NCI-H526 treated with DMSO at 0.1 percent for 48 hours (cell line): ENCODE data around the gene MYO7B.
"Not testable (repeated sequence)": the region's sequence is repeated elsewhere in the genome, so short reads cannot be mapped to it uniquely, and the experiment has no call there.

Source experiments
- DNase-seq: peaks from one replicate; lab custom pipeline; 2025; lab: John Stamatoyannopoulos, UW

MYO7B gene

DNA sequence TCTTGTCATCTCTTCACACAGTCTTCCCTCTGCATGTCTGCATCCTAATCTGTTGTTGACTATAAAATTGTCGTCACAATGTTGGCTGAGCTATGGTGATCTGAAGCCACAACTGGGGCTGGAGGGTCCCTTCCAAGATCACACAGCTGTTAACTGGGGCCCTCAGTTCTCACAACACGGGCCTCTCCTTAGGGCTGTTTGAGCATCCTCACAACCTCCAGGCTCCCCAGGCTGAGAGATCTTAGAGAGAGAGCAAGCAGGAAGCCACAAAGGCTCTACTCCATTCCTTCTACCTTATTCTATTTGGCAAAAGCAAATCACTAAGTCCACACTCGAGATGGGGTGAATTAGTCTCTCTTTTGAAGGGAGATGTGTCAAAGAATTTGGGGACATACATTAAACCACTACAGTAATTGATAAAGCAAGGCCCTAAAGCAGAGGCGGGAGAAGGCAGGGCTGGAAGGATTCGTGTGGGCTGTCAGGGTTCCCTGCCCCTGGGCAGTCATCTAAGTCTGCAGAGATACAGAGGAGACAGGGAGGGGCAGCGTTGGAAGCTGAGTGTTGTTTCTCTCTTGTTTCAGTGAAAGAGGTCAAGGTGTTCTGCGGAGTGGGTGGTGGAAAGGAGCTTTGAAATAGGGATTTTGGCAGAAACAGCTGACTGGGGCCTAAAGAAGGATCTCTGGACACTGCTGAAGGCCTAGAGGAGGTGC, 15.9 kb downstream of the MYO7B start:
- DNase-seq, result no peak

DNA sequence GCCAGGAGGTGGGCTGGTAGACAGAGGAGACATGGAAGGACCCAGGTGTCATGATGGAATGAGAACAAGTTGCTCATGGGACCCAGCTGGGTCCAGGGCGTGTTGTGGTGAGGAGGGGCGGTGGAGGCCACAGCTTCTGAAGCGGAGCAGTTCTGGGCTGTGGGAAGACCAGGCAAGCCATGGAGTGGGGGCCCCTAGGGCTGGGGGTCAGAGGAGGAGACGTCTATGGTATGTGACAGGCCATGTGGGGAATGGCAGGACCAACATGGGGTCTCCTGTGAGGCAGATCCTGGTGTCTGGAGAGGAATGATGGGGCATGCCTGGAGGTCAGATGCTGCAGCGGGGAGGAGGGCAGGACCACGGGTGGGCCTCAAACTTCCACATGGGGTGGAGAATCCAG, 16.9 kb downstream of the MYO7B start:
- no peak for DNase-seq

DNA sequence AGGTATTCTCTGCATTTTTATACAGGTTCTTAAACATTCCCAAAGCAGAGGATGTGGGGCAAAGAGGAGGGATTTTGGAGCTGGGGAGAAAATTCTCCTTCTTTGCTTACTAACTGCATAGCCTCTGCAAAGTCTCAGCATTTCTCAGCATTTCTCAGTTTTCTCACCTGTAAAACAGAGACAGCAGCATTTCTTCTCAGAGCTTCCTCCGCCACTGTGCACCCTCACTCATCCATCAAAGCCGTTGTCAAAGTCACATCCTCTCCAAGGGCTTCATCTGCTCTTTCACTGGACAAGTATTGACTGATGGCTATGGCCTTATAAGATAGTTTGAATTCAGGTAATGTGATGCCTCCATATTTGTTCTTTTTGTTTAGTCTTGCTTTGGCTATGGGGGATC, 17.4 kb downstream of the MYO7B start:
- no peak for DNase-seq

DNA sequence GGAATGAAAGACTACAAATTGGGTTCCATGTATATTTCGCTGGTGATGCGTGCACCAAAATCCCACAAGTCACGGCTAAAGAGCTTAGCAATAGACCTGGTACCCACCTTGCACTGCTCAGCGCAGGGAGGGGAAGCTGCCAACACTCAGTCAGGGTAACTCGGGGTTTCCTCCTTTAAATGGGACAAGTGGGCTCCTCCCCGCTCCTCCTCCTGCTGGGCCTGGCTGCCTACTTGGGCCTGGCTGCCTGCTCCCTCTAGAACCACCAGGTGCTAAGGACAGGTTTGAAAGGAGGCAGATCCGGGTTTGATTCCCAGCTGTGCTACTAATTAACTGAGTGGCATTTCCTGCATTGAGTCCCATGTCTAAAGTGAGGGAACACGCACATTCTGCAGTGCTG, 23.4 kb downstream of the MYO7B start:
- no peak for DNase-seq

DNA sequence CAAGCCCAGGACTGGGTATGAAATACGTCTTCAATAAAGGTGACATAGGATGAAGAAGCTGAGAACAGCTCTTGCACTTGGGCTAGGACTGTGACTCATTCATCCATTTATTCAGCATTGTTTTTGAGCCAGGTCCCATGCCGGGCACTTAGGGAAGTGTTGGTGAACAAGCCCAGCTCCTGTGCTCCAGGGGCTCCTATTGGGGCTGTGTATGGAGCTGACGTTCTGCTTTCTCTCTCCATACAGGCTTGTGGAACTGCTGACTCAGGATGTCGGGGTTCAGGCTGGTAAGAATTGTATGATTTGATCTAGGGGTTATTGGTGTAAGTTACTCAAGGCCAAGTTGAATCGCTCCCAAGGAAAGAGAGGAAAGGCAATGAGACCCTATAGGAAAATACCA, 24.0 kb downstream of the MYO7B start:
- DNase-seq, result no peak

DNA sequence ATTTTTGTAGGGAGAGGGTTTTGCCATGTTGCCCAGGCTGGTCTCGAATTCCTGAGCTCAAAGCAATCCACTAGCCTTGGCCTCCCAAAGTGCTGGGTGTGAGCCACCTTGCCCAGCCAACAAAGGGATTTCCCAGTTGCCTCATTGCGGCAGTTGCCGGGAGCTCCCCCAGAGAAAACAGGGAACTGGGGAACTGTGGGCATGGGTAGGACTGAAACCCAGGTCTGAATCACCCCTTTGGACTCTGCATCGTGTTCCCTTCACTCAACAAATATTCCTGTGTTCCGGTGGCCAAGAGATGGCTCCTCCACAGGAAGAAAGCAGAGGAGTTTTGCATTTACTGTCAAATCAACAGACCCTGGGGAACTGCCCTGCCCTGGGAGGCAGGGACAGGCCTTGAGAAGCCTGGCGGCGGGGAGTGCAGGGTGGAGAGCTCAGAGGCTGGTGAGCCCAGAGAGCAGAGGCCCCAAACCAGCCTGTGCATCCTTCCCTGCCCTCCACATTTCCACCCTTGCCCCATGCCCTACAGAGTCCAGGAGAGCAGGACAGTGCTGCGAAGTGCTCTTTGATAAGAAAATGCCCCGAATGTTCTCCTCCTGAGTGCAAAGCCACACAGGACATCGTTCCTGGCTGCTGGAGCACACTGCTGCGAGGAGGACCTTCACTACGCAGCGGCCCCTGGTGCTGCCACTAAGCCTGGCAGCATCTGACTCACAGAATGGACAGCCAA, 24.9 kb downstream of the MYO7B start:
- no peak for DNase-seq

DNA sequence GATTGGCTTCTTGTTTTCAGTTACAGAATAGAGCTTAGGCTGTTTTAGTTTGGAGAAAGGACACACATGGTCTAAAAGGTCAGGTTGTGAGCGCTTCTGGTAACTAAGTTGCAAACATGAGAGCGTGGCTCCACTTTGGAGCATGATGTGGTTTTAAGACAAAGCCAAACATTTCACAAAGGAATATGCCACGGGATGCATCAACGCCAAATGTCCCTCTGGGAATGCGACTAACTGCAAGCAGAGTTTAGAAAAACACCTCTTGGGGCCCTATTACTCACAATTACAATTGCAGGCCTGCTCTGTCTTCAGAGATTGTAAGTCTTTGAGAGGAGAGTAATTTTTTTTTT, 25.4 kb downstream of the MYO7B start:
- DNase-seq, result no peak

DNA sequence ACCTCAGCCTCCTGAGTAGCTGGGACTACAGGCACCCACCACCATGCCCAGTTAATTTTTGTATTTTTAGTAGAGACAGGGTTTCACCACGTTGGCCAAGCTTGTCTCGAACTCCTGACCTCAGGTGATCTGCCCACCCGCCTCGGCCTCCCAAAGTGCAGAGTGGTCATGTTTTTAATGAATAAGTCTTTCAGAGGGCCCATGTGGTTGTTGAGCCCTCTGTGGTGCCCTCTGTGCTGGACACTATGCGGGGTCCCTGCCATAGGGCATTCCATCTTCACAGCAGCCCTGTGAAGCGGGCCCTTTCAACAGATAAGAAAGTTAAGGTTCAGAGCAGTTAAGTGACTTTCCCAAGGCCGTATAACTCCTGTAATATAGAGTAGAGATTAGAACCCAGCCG, 25.9 kb downstream of the MYO7B start:
- no peak for DNase-seq

DNA sequence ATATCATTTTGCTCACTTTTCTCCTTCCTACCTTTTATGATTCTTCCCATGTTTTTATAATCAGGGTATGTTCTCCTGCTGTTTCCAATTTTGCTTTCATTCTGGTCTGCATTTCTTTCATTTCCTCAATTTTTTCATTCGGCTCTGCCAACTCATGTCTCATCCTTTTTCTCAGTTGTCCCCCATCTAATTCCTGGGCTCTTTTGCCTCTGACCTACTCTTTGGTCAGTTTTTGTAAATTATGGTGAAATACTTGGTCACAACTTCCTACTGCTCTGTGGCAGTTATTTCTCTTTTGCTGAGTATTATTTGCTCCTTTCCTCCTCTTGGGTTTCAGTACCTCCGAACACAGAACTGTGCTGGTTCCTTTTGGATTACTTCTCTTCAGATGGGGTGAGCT, 27.5 kb downstream of the MYO7B start:
- no peak for DNase-seq

DNA sequence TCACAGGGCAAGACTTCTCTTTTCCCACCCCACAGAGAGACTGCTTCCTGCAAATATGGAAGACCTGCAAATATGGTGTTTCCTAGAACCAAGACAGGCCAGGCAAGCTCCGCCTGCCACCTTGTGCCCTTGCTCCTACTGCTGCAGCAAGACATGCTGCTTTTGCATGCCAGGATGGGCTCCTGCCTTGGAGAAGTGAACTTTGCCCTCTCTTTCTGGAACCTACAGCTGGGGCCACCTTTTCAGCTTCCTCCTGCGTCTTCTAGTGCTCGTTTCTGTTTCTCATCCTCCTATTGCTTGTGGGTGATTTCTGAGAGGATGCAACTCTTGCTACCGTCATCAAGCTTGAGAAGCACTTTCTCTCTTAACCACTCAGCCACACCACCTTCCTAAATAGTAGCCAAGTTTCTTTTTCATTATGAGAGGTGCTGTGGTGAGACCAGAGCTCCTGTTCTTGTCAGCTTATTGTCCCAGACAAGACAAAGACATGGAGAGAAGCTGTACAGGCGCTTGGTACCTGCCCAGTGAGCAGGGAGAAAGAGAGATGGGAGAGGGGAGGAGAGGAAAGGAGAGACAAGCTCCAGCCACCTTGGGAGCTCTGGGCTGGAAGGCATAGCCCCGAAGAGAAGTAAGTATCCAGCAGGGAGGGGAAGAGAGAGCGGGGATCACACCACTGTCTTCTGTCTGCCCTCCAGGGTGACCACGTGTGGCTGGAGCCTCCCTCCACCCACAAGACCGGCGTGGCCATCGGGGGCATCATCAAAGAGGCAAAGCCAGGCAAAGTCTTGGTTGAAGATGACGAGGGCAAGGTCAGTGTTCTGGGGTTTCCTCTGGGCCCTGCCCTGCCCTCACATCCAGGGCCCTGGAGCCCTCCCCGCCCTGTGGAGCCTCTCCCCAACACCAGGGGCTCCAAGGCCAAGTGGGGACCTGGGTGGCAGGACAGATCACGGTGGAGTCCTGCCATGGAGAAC, 28.3 kb downstream of the MYO7B start:
- no peak for DNase-seq

DNA sequence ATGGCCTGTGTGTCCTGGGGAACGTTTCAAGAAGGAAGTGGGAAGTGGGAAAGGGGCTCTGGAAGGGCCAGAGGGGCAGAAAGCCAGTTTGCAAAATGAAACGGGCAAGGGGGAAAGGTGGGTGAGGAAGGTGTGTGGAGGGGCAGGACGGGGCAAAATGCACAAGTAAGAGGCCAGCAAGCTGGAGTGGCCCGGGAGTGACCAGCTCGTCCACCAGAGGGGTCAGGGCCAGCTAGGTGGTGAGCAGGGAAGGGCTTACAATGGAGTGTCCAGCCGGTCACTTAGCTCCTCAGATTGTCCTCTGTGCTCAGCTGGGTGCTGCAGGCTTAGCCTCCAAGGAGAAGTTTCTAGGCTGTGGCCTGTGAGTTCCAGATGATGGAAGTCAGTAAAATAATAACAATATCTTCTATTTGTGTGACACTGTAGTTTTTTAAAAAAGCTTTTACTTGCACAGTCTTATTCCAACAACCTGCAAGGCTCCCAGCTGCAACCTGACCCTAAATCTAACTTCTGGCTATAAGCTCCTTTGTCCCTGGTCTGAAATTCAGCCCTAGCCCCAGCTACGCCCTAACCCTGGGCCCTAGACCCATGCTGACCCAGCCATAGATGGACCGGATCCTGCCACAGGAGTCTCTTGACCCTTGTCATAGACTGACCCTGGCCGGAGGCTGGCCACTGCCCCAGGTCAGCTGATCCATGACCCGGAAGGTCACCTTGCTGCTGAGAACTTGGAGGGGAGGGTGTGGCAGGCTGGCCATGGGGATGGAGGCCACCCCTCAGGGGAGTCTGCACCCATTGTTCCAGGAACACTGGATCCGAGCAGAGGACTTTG, 29.2 kb downstream of the MYO7B start:
- DNase-seq, result no peak

DNA sequence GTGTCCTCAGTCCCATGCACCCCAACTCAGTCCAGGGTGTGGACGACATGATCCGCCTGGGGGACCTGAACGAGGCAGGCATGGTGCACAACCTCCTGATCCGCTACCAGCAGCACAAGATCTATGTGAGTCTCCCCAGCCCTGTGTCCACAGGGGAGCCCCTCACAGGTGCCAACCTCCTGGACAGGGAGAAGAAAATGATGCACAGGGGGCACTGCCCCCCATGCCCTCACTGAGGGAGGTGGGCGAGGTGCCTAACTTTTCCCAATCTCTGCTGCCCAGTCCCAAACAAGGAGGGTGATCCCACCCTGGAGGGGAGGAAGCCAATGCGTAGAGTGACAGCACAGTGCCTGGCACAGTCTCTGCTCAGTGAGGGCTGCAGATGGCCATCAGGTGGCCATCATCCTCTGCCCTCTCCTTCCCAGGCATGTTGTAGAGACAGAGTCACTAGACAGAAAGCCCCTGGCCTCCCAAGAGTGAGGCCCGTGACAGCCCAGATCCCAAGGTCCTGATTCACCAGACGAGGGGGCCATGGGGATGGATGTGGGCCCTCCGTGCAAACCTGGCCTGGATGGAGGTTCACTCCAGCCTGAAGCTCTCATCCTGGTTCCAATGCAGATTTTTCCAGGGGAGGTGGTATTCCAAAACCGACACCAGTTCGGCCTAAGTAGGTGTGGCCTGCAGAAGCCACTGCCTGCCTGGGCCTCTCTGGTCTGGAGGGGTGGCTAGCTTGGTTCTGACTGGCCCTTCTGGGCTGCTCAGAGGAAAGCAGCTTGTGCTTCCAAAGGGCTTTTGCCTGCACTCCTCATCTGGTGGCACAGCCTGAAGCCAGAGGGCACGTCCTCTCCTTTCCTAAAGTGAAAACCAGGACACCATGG, 30.0 kb downstream of the MYO7B start:
- no peak for DNase-seq

DNA sequence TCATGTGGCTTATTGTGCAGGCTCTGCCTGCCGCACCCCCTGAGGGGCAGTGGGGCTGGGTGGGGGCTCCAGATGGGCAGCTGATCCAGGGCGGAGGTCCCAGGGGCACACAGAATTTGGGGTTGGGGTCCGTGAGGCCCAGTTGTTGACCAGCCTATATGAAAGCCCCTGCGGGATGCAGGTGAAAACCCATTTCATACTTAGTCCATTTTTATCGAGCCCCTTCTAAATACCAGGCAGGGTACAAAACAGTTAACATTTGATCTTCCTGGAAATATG, 30.6 kb downstream of the MYO7B start:
- no peak for DNase-seq

DNA sequence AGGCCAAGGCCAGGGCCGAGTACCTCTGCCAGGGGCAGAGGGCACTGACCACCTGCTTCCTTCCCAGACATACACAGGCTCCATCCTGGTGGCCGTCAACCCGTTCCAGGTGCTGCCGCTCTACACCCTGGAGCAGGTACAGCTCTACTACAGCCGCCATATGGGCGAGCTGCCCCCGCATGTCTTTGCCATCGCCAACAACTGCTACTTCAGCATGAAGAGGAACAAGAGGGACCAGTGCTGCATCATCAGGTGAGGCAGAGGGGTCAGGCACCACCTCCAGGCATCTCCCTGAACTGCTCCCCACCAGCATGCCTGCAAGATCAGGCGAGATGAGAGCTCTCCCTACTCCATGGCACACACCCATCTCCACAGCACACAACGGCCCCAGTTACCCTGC, 31.1 kb downstream of the MYO7B start:
- no peak for DNase-seq

DNA sequence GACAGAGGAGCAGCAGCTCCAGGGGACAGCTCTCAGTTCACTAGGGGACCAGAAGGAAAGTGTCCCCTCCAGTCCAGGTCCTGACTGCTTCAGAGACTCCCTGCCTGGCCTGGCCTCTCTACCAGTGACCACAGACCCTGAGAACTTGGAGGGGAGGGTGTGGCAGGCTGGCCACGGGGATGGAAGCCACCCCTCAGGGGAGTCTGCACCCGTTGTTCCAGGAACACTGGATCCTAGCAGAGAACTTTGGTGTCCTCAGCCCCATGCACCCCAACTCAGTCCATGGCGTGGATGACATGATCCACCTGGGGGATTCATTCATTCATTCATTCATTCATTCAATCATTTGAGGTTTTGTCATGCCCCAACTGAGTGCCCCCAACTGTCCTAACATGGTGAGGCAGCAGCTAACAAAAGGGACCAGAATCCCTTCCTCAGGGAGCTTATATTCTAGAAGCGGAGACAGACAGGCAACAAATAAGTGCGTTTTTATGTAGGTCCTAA, 31.9 kb downstream of the MYO7B start:
- DNase-seq, result no peak

DNA sequence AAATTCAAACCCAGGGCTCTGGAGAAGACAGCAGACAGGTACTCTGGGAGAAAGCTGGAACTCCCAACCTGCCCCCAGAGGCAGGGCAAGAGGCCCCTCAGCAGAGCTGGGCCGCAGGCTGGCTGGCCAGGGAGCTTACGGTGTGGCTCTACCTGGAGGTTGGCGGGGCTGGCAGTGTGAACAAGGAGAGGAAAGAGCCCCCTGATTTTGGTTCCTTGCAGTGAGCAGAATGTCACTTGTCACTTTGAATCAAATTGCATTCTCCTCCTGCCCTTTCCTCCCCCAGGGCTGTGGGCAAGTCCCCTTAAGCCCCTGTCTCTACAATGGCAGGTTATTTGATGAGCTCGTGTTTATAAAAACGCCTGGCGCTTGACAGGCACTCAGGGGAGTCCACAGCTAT, 32.6 kb downstream of the MYO7B start:
- no peak for DNase-seq

DNA sequence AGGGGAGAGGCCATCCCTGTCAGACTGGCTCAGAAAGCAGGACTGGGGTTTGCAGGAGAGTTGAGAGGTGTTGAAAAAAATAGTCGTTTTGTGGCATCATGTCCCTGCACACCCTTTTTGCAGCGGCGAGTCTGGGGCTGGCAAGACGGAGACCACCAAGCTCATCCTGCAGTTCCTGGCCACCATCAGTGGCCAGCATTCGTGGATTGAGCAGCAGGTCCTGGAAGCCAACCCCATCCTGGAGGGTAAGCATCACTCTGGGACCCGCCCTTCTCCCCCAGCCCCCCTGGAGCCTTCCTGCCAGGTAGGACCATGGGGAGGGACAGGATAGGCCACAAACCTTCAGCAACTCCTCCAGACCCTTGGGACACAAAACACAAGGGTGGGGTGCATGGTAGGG, 34.2 kb downstream of the MYO7B start:
- no peak for DNase-seq

DNA sequence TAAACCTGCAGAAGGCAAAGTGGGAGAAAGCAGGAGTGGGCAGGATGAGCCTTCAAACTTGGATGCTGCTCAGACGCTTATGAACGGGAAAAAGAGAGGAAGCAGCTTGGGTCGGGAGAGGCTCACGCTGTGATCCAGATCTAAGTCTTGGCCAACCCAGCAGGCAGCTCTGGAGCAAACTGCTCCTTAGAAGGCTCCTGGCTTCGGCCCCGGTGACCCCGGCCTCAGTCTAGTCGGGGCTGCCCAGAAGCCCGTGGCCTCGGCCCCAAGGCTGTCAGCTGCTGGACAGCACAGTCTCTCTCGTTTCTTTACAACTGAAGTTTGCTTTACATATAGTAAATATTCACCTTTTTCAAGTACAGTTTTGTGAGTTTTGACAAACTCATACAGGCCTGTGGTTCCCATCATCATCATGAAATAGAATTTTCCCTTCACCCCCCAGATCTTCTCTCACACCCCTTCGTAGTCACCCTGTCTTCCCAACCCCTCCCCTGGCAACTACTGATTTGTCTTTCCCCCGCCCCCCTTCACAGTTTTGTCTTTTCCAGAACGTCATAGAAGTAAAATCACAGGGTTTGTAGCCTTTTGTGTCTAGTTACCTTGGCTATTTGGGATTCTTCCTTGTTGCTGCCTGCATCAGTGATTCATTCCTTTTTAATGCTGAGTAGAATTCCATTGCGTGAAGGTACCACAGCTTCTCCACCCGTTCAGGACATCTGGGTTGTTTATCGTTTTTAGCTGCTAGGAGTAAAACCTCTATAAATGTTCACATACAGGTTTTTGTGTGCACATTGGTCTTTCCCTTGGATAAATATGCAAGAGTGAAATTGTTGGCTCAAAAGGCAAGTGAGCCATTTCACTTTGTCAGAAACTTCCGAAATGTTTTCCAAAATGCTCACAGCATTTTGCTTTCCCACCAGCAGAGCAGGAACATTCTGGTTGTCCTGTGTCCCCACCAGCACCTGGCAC, 35.1 kb downstream of the MYO7B start:
- no peak for DNase-seq

DNA sequence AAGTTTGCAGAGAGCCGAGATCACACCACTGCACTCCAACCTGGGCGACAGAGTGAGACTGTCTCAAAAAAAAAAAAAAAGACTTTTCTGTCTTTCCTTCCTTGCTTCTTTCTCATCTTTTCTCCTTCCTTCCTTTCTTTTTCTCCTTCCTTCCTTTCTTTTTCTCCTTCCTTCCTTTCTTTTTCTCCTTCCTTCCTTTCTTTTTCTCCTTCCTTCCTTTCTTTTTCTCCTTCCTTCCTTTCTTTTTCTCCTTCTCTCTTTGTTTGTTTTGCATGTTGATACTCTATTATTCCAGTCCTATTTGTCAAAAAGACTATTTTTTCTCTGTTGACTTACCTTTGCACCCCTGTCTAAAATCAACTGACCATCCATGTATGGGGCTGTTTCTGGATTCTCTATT, 36.9 kb downstream of the MYO7B start:
- DNase-seq, result not testable (repeated sequence)

DNA sequence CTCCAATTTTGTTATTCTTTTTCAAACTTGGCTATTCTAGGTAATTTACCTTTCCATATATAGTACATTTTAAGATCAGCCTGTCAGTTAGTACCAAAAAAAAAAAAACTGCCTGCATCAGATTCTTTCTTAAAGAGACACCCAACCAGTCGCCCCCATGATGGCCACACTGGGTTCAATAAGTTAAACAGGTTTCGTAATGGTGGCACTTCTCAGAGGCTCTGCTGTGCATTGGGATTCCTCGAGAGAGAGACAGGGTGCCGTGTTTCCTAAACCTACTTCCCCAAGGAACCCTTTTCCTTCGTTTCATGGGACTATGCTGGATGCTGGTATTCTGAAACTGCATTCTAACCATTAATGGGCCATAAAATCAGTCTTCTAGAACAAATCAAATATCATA, 37.4 kb downstream of the MYO7B start:
- DNase-seq, result no peak
